Putamen (tissue), 1 donor: ENCODE results near the gene SCAPER.

Experiments
- DNase-seq: peaks from one replicate; pipeline ENCODE4 v3.0.0-alpha.2; 2016; ENCODE audit warnings: low spot score

SCAPER gene

DNA sequence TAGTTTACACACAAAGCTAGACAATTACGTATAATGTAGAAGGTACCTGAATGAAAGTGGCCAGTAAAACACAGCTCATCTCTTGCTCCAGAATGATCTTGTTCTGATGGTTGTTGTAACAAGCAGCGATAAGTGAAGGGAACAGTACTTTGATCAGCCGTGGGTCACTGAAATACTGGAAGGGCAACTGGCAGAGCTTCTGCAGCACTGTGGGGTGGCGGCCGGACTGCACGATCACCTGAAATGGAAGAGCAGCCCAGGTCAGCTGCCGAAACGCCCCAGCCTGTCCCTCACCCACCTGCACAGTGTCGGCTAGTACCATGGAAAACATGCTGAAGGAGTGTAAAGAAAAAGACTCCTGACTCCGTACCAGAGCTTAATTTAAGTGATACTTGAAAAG, 551.2 kb downstream of the SCAPER start:
- DNase-seq = no peak

GRCh38 chr15:76353023-76353577, 552.0 kb downstream of the SCAPER start:
- no peak for DNase-seq

GRCh38 chr15:76349301-76350070, 555.7 kb downstream of the SCAPER start:
- no peak for DNase-seq

DNA sequence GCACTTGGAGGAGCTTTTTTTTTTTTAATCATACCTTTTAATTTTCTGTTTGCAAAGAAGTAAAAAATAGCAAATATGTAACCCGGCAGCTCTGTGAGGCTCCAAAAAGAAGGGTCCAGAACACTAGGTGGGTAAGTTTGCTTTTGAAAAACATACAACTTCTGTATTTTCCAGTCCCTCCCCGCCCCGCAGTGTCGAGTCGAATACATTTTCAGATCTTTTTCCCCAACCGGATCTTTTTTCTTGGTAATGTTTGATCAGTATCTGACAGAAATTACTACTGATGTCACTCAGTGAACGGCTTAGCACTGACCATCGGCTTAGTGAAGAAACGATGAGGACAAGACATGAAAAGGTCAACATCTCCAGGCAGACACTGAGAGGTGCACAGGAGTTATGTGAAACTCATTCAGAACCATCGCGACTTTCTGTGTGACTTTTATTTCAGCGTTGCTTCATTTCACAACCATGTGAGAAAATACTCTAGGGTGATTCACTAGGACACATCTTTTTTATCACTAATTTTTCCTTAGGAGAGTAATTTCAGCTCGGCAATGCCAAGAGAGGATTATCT, 557.6 kb downstream of the SCAPER start:
- no peak for DNase-seq

DNA sequence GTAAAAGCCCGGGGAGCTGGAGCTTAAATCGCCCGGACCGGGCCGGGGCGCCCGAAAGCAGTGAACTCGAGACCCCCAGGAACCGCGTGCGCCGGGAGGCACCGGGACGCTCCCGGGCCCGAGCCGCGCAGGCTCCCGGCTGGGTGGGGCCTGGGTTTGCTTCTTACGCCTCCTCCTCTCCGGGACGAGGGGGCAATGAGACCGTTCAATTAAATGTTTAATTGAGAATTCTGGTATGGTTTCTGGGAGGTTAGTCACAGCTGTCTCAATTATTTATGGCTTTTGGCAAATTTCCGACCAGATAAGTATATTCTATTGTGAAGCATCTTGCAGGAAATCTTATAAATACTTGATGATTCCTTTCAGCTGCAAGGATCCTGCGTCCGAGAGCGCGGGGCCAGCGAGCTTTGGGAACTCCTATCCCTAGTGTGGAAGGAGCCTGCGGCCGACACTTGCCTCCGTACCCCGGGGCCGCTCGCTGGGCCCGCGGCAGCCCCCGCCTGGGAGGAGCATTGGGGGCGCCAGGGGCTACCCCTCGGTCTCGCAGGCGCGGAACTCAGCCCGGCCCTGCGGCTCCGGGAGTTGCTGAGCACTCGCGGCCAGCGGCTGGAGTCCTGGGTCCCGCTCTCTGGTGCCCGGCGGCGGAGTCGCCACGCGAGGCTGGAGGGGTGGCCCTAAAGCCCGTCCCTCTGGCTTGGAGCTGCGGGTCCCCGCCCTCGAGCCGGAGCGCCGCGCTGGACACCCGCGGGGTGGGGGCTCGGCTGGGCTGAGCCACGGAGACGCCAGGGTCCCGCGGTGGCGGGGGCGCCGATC, 558.3 kb downstream of the SCAPER start:
- DNase-seq = no peak

DNA sequence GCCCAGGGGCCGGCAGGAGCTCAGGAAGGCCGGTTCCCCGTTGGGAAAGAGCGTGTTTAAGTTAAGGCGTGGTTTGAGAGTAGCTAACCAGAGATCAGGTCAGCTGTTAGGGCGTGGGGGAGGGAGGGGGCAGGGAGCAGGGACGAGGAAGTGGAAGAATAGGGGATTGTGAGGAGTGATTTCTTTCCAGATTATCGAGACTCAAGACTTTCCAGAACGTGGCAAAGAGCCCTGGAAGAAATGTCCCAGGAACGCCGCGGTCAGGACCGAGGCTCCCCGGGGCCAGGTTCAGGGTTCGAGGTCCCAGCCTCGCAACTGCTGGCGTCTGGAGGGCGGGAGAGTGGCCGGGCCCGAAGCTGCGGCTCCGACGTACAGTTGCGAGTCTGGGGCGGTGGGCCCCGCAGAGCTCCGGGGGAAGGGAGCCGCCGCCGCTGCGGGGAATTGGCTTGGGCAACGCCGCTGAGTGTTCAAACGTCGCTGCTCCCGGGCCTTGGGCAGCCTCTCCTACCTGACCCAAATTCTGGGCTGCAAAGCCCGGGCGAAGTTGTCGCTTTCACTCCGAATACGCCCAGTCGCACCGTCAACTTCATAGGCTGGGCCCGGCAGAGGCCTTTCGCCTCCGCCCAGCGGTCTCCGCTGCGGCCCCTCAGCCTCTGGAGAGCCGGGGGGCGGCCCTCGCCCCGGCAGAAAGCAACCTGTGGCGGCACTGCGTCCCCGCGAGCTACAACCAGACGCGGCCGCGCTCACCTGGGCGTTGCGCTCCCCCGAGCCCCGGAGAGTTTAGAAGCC, 559.1 kb downstream of the SCAPER start:
- DNase-seq = no peak

DNA sequence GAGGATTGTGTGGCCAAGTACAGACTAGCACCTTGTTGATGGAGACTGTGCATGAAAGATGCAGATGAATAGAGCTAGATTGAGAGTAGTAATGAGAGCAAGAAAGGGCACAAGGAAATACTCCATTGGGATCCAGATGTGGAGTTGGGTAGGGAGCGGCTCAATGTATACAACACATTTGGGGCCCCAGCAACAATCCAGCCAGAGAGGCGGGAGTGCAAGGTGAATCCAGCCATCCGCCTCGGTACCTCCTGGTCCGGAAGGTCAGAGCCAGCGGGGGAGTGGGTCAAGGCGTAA, 559.6 kb downstream of the SCAPER start:
- no peak for DNase-seq

DNA sequence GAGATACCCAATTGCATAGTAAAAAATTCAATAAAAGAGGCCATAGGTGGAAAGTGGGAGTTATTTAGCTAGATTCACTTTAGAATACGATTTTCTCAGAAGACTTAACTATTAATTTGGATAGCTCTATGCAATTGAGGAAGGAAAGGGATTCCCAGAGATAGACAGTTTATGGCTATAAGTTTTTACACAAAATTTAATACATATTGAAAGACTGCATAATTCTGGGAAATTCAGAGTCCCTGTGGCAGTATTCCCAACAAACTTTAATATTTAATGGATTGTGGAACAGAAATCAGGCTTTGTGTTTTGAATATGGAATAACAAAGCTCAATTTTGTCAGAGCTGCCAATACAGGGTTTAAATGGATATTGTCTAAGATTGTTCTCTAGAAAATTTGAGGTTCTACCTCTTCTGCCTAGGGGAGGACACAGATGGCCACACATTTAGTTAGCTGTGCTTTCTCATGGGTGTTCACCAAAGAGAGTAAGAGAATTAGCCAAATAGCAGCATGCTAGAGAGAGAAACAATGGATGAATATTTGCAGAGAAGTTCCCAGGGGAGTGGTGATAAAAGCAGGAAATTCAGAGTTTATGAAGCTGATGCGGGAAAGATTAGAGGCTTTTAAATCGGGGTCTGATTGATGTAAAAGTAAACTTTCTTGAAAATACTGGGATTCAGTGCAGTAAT, 560.1 kb downstream of the SCAPER start:
- no peak for DNase-seq

GRCh38 chr15:76343313-76343996, 561.7 kb downstream of the SCAPER start:
- DNase-seq = no peak

DNA sequence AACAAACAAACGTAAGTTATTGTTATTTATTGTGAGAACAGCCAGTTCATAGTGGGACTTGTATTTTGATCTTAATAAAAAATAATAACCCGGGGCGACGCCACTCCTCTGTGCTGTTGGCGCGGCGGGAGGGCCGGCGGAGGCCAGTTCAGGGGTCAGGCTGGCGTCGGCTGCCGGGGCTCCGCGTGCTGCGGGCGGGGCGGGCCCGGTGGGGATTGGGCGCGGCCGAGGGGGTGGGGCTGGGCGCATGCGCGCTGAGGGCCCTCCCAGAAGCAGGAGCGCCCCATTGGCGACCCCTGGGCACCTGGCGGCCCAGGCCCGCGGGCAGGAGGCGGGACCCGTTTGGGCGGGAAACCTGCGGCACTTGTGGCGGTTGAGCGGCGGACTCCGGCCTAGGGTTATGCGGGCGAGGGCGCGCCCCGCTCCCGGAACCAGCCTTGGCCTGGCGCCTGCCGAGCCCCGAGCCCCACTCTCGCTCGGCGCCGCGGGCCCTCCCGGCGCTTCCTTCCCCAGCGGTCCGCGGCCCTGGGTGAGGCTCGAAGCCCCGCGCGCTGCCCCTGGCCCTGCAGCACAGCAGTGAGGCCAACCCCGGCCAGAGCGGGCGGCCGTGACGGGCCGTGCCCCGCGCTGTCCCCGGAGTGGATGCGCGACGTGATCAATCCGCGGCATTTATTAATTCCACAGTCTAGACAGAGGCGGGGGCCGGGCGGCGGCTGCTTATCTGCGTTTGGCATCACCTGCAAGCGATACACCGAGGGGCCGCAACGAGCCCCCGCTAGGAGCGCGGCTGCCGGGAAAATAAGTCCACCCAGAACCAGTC, 562.5 kb downstream of the SCAPER start:
- no peak for DNase-seq

GRCh38 chr15:76342058-76342381, 563.1 kb downstream of the SCAPER start:
- no peak for DNase-seq

GRCh38 chr15:76341366-76342057, 563.6 kb downstream of the SCAPER start:
- DNase-seq = no peak

GRCh38 chr15:76340803-76341365, 564.3 kb downstream of the SCAPER start:
- no peak for DNase-seq

DNA sequence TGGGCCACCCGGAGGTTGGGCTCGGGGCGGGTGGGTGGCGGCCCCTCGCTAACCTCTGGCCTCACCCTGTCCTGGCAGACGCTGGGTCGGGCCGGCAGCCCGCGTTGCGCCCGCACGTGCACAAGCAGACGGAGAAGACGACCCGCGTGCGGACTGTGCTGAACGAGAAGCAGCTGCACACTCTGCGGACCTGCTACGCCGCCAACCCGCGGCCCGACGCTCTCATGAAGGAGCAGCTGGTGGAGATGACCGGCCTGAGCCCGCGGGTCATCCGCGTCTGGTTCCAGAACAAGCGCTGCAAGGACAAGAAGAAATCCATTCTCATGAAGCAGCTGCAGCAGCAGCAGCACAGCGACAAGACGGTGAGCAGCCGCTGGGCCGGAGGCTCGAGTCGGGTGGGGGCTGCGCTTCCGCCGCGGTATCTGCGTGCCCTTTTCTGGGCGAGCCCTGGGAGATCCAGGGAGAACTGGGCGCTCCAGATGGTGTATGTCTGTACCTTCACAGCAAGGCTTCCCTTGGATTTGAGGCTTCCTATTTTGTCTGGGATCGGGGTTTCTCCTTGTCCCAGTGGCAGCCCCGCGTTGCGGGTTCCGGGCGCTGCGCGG, 564.8 kb downstream of the SCAPER start:
- DNase-seq = no peak

GRCh38 chr15:76339305-76340197, 565.6 kb downstream of the SCAPER start:
- DNase-seq = no peak

DNA sequence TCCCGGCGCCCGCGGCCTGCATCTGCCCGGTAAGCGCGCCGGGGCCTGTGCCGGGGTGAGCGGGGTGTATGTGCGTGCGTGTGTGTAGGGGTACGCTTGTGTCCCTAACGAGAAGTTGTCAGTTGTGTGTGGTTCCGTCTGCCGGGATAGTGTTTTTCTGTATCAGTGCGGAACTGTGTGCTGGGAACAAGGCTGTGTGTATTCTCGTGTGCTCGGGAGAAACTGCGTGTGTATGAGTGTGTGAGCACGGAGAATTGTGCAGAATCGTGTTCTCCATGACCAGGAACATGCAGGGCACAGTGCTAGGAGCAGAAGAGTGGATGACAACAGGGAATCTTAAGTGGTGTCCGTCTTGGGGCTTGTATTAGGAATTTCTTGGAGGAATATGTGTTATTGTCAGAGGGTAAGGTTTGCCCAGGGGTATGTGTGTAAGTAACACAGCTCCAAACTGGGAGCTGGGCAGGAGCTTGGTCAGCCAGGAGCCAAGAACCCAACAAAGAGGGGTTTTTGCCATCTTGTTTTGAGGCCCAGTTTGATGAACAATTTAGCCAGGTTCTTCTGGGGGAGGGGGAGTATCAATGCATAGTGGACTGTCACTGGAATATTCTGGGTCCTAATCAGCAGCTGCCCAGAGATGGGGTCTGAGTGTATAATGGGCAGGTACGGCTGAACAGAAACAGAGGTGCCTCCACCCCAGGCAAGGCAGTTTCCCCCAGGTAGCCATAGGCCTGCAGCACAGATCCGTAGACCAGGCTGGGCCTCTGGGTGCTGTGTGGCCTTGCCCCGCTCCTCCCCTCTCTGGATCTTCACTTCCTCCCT, 566.4 kb downstream of the SCAPER start:
- DNase-seq = no peak
